BE2C (cell line): ENCODE results near the gene CD28.

Experiments
- DNase-seq: peaks from one replicate; pipeline ENCODE4 v3.0.0-alpha.2; 2020
- H3K27me3 ChIP-seq: fragments of 250-450 bp; sonication (Bioruptor Pico); 2 replicates; pipeline ENCODE4 v1.5.1; 2020; ENCODE audit warnings: mild to moderate bottlenecking
- H3K36me3 ChIP-seq: fragments of 250-450 bp; sonication (Bioruptor Pico); 2 replicates; pipeline ENCODE4 v1.5.1; 2020; ENCODE audit warnings: mild to moderate bottlenecking
- H3K4me1 ChIP-seq: fragments of 250-450 bp; sonication (Bioruptor Pico); 2 replicates; pipeline ENCODE4 v1.5.1; 2020
- H3K4me3 ChIP-seq: 2 replicates; pipeline ENCODE4 v1.5.1; 2011; ENCODE audit warnings: low read depth, low read length
- H3K9me3 ChIP-seq: fragments of 250-450 bp; sonication (Bioruptor Pico); 2 replicates; pipeline ENCODE4 v1.5.1; 2020
- TF ChIP-seq, protein P1 (sequence below): IDR thresholded peaks from 2 replicates; pipeline ENCODE4 v1.5.1; 2012; ENCODE audit warnings: mild to moderate bottlenecking, low read depth, low read length

Gene CD28

DNA sequence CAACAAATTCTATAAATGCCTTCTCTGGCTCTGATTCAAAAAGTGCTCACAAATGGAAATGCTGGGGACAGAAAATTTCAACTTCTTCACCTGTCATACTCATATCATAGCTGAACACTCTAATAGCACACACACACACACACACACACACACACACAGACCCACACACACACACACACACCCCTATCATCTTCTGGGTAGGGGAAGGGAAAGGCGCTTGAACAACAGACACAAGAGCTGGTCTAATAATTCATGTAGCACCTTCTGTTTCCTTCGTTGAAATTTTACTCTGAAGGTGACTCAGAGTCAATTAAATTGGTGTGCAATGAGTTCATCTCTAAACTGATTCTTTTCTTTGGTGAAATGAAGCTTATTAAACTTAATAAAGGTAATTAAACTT lies 32.9 kb downstream of the CD28 start:
- no peak overlapping the region for H3K4me3 ChIP-seq
- H3K27me3 ChIP-seq = no peaks in the 10 kb centered on the region
- H3K9me3 ChIP-seq = no peaks in the 10 kb centered on the region
- TF ChIP-seq, protein P1, sequence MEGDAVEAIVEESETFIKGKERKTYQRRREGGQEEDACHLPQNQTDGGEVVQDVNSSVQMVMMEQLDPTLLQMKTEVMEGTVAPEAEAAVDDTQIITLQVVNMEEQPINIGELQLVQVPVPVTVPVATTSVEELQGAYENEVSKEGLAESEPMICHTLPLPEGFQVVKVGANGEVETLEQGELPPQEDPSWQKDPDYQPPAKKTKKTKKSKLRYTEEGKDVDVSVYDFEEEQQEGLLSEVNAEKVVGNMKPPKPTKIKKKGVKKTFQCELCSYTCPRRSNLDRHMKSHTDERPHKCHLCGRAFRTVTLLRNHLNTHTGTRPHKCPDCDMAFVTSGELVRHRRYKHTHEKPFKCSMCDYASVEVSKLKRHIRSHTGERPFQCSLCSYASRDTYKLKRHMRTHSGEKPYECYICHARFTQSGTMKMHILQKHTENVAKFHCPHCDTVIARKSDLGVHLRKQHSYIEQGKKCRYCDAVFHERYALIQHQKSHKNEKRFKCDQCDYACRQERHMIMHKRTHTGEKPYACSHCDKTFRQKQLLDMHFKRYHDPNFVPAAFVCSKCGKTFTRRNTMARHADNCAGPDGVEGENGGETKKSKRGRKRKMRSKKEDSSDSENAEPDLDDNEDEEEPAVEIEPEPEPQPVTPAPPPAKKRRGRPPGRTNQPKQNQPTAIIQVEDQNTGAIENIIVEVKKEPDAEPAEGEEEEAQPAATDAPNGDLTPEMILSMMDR = no peak
- H3K36me3 ChIP-seq = no peaks in the 10 kb centered on the region
- H3K4me1 ChIP-seq = no peaks in the 10 kb centered on the region
- no peak for DNase-seq

DNA sequence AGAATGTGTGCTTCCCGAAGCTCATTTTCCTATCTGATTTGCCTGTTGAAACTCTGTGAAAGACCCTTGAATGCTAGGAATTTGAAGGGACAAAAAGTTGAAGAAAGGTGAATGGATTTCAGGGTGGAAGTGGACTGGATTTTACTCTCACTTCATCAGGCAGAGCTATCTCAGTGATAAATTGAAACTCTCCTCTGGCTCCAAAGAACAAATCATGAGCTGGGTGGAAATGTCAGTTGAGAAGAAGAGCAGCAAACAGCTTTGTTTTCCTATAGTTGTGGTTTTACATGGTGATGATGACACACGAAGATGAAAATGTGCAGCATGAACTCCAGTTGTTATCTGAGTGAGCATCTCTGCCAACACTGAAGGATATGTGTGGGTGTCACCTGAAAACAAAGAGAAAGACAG lies 34.4 kb downstream of the CD28 start:
- no peaks in the 10 kb centered on the region for H3K36me3 ChIP-seq
- H3K4me1 ChIP-seq = no peaks in the 10 kb centered on the region
- TF ChIP-seq, protein P1 = no peak
- DNase-seq = no peak
- no peaks in the 10 kb centered on the region for H3K27me3 ChIP-seq
- no peak overlapping the region for H3K4me3 ChIP-seq
- no peaks in the 10 kb centered on the region; the same call in 1 of the 2 replicates for H3K9me3 ChIP-seq

DNA sequence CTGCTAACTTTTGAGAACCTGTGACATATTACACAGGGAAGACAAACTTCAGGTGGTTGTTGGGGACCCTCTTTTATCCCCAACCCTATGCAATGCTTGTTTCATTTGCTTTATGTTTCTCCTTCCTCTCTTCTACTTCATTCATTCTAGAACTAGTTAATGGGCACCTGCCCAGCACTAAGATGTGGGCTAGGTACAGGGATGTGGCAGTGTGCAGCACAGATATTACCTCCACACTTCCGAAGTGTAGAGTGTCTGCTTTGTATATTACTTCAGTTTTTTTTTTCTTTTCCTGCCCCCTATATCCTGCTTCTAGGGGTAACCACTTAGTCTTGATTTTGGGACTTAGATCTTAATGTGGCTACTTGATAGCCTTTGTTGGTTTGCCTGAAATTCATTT lies 35.1 kb downstream of the CD28 start:
- TF ChIP-seq, protein P1 = no peak
- no peak for DNase-seq
- Histone ChIP-seq H3K4me3 (no peak overlapping the region), H3K9me3 (no peaks in the 10 kb centered on the region; the same call in 1 of the 2 replicates), H3K36me3 (no peaks in the 10 kb centered on the region), H3K4me1 (no peaks in the 10 kb centered on the region), H3K27me3 (no peaks in the 10 kb centered on the region)

DNA sequence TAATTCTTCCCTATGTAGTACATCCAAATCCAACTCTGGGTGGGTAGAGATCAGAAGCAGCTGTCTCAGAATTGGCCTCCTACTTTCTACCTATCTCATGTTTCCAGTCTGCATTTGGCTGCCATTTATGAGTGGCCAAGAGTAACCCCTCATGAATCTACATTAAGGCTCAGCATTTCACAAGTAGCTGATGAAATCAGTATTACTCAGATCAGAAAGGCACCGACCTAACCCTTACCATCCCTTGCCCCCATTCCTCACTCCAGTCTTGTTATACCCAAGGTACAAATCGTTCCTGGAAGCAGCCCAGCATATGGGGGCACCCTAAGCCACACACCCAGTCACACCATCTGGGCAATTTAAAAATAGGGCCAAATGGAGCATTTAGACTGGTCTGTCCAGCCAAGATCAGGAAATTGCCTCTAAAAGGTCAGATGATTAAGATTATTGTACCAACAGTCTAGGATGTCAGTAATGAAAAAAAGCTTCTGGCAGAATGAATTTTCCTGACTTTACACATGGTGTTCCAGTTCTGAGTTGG lies 37.1 kb downstream of the CD28 start:
- H3K4me1 ChIP-seq = no peaks in the 10 kb centered on the region
- H3K4me3 ChIP-seq = no peak overlapping the region
- H3K36me3 ChIP-seq = no peaks in the 10 kb centered on the region
- H3K9me3 ChIP-seq = no peaks in the 10 kb centered on the region; the same call in 1 of the 2 replicates
- no peaks in the 10 kb centered on the region for H3K27me3 ChIP-seq
- TF ChIP-seq, protein P1 = no peak
- no peak for DNase-seq

DNA sequence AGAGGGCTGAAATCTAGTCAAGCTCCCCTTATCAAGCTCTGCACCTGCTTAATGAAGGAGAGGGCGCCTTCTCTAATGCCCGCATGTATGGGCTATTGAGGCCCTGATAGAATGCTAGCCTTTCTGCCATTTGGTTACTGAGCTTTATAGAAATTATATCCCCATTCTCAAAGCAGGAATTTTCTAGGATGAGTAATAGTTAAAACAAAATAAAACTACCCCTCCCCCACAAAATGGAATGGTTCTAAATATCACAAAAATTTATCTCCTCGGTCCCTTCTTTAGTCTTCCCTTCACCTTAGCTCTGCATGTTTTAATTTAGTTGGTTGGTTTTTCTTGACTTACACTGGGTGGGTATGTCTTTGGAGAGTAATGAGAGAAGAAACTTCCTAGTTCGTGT lies 37.7 kb downstream of the CD28 start:
- Histone ChIP-seq H3K36me3 (no peaks in the 10 kb centered on the region), H3K9me3 (no peaks in the 10 kb centered on the region; the same call in 1 of the 2 replicates), H3K4me3 (no peak overlapping the region), H3K27me3 (no peaks in the 10 kb centered on the region), H3K4me1 (no peaks in the 10 kb centered on the region)
- TF ChIP-seq, protein P1 = no peak
- no peak for DNase-seq

DNA sequence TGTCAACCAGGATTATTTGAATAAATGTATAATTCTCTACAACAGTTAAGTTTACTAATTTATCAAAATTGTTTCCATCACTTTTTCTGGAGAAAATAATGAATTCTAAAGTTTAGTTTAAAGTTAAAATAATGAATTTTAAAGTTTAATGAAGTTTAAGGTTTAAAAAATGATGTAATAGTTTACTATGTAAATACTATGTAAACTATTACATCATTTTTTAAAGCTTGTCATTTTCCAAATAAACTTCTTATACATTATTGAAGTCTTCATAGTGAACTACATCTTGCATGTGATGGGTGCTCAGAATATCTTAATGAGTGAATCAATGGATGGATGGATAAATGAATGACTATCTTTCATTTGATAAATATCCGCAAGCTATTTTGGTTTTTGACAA lies 38.8 kb downstream of the CD28 start:
- TF ChIP-seq, protein P1 = no peak
- no peak for DNase-seq
- H3K9me3 ChIP-seq = no peaks in the 10 kb centered on the region; the same call in 1 of the 2 replicates
- H3K27me3 ChIP-seq = no peaks in the 10 kb centered on the region
- H3K36me3 ChIP-seq = no peaks in the 10 kb centered on the region
- no peak overlapping the region for H3K4me3 ChIP-seq
- H3K4me1 ChIP-seq = no peaks in the 10 kb centered on the region
